Tibial artery (tissue), 4 donors: ENCODE results near the gene ATP13A1.

Source experiments
- DNase-seq, 2 donors: peaks; one replicate each; pipeline ENCODE4 v3.0.0-alpha.2; 2019
- H3K27ac ChIP-seq, 2 donors: fragments of 200-600 bp; sonication (generic) in 1 of 2; 1 replicate in 1 of 2; 2 replicates in 1 of 2; pipeline ENCODE4 v1.5.1; 2018 to 2019; ENCODE audit warnings: mild to moderate bottlenecking in 1 of 2
- H3K27me3 ChIP-seq, 2 donors: fragments of 200-600 bp; sonication (generic) in 1 of 2; one replicate each; pipeline versions ENCODE4 v1.5.1 to v1.6.0; 2016 to 2019
- H3K36me3 ChIP-seq, 3 donors: fragments of 200-600 bp; sonication (generic) in 2 of 3; one replicate each; pipeline ENCODE4 v1.5.1; 2016 to 2019; ENCODE audit warnings: mild to moderate bottlenecking in 2 of 3
- H3K4me1 ChIP-seq, 4 donors: fragments of 200-600 bp; sonication (generic) in 2 of 4; 1 replicate in 3 of 4; 2 replicates in 1 of 4; pipeline ENCODE4 v1.5.1; 2016 to 2019
- H3K4me3 ChIP-seq, 2 donors: fragments of 200-600 bp; sonication (generic) in 1 of 2; 1 replicate in 1 of 2; 2 replicates in 1 of 2; pipeline ENCODE4 v1.5.1; 2018 to 2019; ENCODE audit warnings: mild to moderate bottlenecking in 2 of 2
- H3K9me3 ChIP-seq, 3 donors: fragments of 200-600 bp; sonication (generic) in 1 of 3; one replicate each; pipeline ENCODE4 v1.5.1; 2016 to 2019
- intact Hi-C: fragments of 100-400 bp; cut with DNase I; formaldehyde crosslinking; loops from one replicate; pipeline ENCODE4 v1.15.0; 2023; ENCODE audit warnings: low total_unique reads
- TF ChIP-seq, protein P1 (sequence below), 2 experiments: fragments of 200-600 bp in 1 of 2; fragments of 450-650 bp in 1 of 2; IDR thresholded peaks; one replicate each; pipeline ENCODE4 v1.5.1; 2017 to 2019; ENCODE audit warnings: antibody characterized with exemption in 2 of 2, mild to moderate bottlenecking in 1 of 2, moderate library complexity in 1 of 2

Gene ATP13A1

DNA sequence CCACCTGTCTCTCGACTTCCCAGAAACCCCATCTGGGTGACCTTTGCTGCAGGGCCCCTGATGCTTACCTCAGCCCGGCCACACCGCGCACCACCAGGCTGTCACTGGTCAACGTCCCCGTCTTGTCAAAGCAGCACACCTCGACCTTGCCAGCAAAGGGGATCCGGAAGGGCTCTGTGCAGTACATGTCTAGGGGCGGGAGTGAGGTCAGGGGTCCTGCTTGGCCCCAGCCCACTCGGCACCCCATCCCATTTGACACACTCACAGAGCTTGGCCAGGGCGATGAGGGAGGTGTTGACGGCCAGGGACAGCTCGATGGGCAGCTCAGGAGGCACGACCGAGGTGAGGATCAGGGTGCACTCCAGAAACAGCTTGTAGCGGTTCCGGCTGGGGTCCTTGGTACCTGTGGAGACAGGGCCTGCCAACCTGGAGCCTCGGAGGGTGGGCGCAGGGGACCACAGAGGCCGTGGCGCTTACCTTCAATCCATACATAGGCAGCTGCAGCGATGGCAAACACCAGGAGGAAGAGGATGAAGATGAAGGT is 8.4 kb downstream of the ATP13A1 start:
- no peak for DNase-seq

DNA sequence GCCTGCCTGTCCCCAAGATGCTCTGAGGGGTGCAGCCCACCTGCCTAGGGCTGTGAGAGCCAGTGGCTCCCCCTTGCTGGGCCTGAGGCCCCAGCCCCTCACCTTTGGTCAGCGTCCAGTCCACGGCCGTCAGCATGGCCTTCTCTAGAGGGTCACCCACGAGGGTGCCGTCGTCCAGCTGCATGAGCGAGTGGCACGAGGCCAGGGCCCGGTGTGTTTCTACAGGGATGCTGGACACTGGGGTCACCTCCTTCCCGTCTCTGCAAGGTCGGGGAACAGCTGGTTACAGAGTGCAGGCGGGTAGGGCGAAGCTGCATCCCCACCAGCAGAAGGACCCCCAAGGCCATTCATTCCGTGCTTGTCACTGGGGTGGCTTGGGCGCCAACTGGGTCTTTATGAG is 9.0 kb downstream of the ATP13A1 start:
- intact Hi-C loops, result no loop called here
- no peaks in the 10 kb centered on the region for H3K9me3 ChIP-seq
- H3K27ac ChIP-seq, result no peak overlapping the region
- TF ChIP-seq, protein P1, sequence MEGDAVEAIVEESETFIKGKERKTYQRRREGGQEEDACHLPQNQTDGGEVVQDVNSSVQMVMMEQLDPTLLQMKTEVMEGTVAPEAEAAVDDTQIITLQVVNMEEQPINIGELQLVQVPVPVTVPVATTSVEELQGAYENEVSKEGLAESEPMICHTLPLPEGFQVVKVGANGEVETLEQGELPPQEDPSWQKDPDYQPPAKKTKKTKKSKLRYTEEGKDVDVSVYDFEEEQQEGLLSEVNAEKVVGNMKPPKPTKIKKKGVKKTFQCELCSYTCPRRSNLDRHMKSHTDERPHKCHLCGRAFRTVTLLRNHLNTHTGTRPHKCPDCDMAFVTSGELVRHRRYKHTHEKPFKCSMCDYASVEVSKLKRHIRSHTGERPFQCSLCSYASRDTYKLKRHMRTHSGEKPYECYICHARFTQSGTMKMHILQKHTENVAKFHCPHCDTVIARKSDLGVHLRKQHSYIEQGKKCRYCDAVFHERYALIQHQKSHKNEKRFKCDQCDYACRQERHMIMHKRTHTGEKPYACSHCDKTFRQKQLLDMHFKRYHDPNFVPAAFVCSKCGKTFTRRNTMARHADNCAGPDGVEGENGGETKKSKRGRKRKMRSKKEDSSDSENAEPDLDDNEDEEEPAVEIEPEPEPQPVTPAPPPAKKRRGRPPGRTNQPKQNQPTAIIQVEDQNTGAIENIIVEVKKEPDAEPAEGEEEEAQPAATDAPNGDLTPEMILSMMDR (IDR thresholded peaks at IDR 0.05), result no peak
- H3K27me3 ChIP-seq, result no peaks in the 10 kb centered on the region
- no peak for DNase-seq
- H3K4me3 ChIP-seq, result no peak overlapping the region
- H3K36me3 ChIP-seq, result peaks cover 98 to 100% (median 98%) of the 10 kb centered on the region in 3 donors
- H3K4me1 ChIP-seq, result no peaks in the 10 kb centered on the region

More for the DNA sequence above, 8.4 kb downstream of the ATP13A1 start:
- Histone ChIP-seq H3K4me1 (no peaks in the 10 kb centered on the region), H3K4me3 (no peak overlapping the region), H3K27ac (no peak overlapping the region), H3K9me3 (no peaks in the 10 kb centered on the region), H3K36me3 (peaks cover 97 to 100% (median 98%) of the 10 kb centered on the region in 3 donors), H3K27me3 (no peaks in the 10 kb centered on the region)
- intact Hi-C loops, result no loop called here
- TF ChIP-seq, protein P1 (IDR thresholded peaks at IDR 0.05), result no peak

DNA sequence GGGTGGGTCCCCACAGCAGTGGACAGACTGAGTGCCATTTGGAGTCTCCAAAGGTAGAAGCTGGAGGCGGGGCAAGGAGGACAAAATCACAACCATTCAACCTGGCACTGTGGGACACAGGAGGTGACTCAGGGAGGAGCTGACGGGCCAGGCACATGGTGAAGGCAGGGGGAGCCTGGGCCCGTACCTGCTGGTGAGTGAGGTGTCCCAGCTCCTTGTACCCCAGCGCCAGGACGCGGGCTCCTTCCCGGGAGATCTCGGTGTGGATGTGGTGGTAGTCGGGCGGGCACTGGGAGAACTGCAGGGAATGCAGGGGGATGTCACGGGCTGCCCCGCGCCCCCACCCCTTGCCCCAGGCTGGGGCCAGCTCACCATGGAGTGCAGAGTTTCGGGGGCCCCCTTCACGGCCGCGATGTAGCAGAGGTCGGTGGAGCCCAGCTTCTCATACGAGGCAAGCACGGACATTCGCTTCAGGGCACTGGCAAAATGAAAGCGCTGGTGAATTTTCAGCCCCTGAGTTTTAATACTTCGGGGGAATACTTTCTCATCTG is 9.8 kb downstream of the ATP13A1 start:
- Histone ChIP-seq H3K4me3 (no peak overlapping the region), H3K36me3 (peaks cover 92 to 100% (median 98%) of the 10 kb centered on the region in 3 donors), H3K4me1 (no peaks in the 10 kb centered on the region), H3K27ac (no peak overlapping the region), H3K27me3 (no peaks in the 10 kb centered on the region), H3K9me3 (no peaks in the 10 kb centered on the region)
- intact Hi-C loops, result no loop called here
- TF ChIP-seq, protein P1 (IDR thresholded peaks at IDR 0.05), result no peak
- no peak for DNase-seq

DNA sequence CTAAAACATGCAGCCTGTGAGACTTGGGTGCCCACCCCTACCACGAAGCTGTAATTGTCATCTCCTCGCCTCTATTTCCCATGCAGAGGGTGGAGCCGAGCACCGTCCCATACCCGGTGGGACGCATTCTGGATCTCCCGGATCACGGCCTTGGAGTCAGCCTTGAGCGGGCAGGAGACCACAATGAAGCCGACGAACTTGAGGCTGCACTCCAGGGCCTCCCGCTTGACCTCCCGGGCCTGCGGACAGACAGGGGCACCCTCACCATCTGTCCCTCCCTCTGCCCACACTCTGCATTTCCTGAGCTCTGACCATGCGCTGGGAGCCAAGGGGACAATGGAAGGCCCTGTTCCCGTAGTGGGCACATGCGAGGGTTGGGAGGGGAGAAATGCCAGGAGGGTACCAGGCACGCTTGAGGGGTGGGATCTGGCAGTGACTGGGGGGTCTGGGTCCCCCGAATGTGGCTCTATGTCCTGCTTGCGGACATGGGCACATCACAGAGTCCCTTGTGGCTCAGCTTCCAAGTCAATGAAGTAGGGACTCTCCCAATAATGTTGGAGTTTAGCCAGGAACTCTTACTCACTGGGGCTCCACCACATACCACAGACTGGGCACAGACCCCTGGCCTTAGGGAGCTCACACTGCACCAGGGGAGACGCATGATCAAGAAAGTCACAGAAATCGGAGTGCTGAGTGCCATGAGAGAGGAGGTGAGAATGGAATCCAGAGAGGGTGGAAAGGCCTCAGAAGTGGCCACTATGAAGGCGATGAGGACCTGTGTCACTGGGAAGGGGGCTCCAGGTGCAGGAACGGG is 10.8 kb downstream of the ATP13A1 start:
- intact Hi-C loops, result no loop called here
- no peaks in the 10 kb centered on the region for H3K4me1 ChIP-seq

DNA sequence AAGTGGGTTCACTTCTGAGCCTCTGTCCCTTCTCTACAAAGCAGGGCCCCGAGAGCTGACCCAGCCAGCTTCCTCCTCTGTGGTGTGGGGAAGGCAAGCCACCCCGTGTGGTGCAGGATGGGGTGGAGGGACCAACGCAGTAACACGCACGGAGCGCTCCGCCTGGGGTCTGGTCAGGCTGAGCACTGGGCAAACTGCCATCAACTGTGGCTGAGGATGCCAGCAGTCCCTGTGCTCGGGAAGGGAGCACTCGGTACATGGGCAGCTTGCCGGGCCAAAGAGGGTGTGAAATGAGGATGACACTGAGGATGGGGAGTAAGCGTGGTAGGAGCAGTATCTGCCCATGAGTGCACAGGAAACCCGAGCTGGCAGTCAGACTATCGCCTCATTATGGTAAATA is 12.4 kb downstream of the ATP13A1 start:
- DNase-seq, result no peak
- H3K27ac ChIP-seq, result no peak overlapping the region

More for the DNA sequence above, 10.8 kb downstream of the ATP13A1 start:
- H3K4me3 ChIP-seq, result no peak overlapping the region
- no peak for DNase-seq
- no peaks in the 10 kb centered on the region for H3K27me3 ChIP-seq
- TF ChIP-seq, protein P1 (IDR thresholded peaks at IDR 0.05), result no peak
- no peaks in the 10 kb centered on the region for H3K9me3 ChIP-seq
- H3K36me3 ChIP-seq, result peaks cover 89 to 100% (median 93%) of the 10 kb centered on the region in 3 donors
- no peak overlapping the region for H3K27ac ChIP-seq

More for the DNA sequence above, 12.4 kb downstream of the ATP13A1 start:
- Histone ChIP-seq H3K4me3 (no peak overlapping the region), H3K27me3 (no peaks in the 10 kb centered on the region), H3K36me3 (peaks cover 89 to 100% (median 93%) of the 10 kb centered on the region in 3 donors), H3K9me3 (no peaks in the 10 kb centered on the region), H3K4me1 (no peaks in the 10 kb centered on the region)
- intact Hi-C loops, result no loop called here
- TF ChIP-seq, protein P1 (IDR thresholded peaks at IDR 0.05), result no peak
